Measurements from ENCODE around the gene SF3A1.
"Not testable (repeated sequence)": the region's sequence is repeated elsewhere in the genome, so short reads cannot be mapped to it uniquely, and the experiment has no call there.

SF3A1 gene

DNA sequence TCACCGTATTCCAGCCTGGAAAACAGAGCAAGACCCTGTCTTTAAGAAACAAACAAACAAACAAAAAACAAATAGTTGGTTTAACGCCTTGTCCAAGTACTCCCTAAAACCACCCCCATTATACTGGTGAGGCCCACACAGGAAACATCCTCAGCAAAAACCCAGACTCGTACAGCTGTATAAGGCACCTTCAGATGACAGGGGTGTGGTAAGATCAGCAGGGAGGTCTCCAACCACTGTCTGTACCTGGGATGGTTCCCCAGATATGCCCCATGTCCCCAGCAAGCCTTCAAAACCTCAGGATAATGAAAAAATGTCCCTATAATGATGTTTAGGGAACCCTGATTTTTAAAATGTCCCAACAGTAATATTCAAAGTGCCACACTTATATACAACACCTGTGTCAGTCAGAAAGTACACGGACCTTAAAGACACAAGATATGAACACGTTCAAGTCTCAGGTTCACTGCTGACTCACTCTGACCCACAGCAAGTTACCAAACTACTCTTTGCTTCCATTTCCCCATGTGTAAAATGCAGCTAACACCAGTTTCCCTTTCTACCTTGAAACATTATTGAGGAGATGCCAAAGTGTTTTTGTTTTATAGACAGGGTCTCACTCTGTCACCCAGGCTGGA is 9.3 kb downstream of the SF3A1 start:
- no peak for DNase-seq

DNA sequence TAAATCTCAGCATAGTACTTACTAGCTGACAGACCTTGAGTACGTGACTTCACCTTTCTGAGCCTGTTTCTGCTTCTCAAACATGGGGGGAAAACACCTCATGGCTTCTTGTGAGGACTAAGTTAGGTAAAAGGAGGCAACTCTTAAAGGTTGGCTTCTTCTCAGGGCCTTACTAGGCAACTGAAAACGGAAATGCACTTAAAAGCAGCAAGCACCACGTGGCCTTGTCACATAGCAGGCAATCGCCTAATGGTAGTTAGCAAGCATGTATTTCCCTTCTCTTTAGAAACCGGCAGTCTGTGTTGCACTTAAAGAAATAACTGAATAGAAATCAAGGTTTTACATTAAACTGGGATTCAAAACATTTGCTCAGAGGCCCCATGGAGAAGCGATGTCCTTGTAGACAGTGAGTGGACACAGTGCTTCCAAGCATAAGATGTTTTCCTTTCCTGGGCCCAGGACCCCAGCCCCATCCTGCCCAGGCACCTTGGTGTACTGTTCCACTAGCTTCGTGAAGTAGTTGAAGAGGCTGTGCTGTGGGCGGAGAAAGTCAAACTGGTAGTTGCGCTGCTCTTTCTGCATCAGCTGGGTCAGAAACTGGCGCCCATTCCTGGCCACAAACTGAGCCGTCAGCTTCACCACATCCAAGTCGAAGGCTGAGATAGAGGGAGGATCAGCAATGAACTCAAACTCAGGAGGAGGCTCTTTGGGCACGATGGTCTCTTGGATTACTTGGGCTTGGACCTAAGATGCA is 12.1 kb downstream of the SF3A1 start:
- no peak for DNase-seq

DNA sequence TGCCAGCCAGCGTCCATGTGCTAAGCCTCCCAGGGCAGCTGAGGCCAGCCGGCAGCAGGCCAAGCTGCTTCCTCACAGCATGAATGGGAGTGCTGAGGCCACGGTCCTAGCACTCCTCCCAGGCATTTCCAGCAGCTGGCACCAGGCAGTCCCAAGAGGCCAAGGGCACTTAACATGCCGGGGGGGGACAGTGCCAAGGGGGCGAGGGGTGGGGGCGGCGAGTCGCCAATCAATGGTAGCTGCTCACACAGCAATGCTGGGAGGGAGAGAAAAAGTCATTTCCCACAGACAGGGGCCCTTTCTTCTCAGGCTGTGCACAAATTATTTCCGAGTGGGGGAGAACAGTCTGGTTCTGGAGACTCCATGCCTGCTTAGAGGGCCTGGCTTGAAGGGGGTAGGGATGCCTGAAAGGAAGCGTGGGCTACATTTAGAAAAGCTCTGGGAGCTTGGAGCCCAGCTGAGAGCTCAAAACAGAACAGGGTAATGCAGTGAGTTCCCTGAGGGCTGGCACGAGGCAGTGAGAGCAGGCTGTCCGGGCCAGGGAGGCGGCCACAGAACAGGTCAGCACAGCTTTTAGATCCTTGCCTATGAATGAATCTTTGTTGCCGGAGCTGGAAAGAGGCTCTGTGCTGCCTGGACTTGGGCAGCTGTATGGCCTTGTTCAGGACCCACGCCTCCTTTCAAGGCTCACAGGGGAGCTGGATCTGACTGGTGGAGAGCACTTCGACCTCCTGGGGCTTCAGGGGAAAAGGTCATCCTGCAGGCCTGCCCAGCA is 15.6 kb downstream of the SF3A1 start:
- DNase-seq, result no peak

DNA sequence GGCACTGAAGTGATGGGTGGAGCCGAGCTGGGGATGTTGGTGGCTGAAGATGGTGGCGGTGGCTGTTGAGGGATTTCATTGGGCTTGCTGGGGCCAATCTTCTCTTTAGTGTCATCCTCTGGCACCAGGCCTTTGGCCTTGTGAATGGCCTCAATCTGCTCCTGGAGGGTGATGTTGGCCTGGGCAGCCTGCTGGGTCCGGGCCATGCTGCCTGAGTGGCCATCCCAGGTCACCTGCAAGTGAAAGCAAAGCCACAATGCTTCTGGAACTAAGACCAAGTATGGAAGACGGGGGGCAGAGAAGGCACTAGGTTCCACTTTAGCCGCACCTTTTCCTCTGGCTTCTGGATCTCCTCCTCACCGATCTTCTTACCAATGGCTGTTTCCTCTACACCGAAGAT is 17.9 kb downstream of the SF3A1 start:
- no peak for DNase-seq

DNA sequence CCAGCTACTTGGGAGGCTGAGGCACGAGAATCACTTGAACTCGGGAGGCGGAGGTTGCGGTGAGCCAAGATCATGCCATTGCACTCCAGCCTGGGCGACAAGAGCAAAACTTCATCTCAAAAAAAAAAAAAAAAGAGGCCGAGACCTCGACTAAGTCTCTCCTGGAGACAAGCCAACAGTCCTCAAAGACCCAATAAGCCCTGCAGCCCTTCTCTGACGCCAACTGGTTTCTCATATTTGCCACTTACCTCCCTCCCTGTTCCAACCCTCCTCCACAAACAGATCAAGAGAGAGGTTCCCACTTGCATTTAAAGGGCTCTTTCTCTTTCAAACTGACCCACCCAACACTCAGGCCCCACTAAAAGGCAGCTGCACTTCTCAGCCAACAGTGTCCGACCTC is 18.4 kb downstream of the SF3A1 start:
- DNase-seq, result not testable (repeated sequence)

DNA sequence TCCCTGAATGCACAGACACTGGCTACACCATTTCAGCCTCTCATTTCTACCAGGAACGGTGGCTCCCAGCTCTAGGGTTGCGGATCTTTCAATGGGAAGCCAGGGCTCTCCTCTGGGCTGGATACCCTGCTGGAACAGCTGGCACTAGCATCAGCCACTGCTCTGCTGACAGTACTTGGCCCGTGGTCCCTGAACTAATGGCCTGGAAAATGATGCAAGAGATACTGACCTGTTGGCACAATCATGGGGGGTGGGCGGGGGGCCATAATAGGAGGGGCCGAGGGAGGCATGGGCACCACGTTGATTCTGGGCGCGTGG is 19.3 kb downstream of the SF3A1 start:
- DNase-seq, result no peak

DNA sequence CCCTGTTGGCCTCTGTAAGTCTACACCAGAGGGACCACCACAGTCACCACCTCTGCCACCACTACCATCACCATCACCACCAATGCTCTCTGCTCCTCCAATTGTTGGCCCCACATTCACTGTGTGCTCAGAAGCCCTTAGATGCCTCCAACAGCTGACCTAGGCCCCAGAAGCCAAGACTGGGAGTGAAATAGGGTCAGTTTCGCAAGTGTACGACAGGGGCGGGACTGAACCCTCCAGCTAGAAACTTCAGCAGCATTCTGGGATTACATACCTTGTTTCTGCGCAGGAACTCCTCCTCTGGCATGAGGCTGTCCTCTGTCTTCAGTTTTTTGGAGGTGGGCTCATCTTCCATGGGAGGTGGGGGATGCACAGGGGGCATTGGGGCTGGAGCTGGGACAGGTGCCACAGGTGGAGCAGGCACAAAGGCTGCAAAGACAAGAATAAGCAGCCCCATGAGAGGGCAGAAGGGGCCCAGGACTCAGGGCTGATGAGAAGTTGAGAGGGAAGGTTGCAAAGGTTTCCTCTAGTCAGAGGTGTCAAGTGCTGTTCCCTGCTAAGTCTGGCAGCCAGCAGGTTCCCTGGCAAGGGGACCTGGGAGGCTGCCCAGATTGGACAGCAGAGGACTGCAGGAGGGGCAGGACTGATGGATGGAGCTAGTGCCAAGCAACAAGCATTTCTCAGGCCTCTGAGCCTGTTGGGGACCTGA is 19.8 kb downstream of the SF3A1 start:
- no peak for DNase-seq

DNA sequence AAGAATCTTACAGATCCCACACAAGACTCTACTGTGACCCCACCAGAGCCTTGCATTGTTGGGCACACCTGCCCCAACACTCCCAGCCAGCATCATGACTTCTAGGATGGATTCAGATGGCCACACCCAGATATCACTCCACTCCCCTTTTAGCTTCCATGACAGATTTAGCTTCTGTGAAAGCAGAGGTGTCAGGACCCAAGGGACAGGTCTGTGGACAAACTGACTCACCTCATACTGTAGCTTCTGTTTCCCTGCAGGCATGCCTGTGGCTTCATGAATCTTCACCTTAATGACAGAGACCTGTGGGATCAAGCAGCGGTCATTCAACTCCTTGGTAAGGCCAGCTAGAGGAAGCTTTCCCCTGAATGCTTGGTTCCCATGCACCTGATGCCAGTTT is 21.5 kb downstream of the SF3A1 start:
- DNase-seq, result no peak

DNA sequence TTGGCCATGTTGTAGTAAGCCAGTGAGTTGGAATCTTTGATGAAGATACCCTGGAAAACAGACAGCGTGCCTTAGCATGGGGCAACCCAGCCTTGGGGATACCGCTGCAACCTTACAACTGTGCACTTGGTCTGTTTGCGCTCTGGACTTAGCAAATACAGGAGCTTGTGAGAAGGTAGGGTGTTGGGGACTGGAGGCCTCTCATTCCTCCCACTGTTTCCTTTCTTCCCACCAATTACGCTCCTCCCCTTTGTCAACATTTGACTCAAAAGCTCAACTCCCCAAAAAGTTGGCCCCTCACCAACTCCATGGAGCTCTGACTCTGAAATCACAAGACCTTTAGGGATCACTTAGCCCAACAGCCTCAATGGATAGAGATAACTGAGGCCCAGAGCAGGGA is 22.0 kb downstream of the SF3A1 start:
- DNase-seq, result no peak

DNA sequence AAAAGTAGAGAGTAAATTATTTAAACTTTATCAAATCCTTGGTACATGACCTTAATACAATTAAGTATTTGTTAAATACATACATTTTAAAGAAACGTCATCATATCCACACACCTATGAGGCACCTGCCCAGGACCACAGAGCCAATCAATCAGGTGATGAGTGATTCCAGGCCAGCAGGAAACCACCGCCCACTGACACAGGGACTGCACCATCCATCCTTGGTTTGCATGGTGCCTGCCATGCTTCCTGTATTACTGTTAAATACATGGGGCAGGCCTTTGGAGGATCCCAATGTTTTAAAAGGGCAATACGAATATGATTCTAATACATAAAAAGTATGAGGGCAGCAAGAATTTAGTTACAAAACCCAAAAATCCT is 23.0 kb downstream of the SF3A1 start:
- DNase-seq, result no peak

DNA sequence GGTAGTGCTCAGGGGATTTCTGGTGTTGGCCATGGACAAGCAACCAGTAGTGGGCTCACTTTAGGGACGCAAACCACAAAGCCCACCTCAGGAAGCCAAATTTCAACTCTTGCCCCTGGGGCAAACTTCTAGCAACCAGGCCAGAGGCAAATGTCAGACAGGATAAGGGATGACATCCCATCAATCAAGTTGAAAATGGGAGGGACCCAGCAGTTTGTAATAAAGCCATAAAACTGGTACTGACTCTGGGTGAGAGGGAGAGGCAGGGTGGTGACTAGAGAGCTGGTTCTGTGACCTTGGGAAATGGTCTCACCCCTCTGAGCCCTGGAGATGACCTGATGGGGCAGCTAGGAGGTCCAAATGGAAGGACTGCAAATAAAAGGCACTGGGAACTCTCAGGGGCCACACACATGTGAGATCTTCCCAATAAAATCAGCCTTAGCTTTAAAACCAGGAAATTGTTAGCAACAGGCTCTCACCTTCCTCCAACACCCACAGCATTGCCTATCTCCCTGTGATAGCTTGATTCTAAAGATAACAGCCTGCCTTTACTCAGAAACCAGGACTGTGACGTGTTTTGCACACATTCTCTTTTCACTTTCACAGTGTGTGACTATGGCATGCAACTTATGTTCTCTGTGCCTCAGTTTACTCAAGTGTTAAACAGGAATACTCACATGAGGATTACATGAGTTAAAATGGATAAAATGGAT is 23.5 kb downstream of the SF3A1 start:
- no peak for DNase-seq

DNA sequence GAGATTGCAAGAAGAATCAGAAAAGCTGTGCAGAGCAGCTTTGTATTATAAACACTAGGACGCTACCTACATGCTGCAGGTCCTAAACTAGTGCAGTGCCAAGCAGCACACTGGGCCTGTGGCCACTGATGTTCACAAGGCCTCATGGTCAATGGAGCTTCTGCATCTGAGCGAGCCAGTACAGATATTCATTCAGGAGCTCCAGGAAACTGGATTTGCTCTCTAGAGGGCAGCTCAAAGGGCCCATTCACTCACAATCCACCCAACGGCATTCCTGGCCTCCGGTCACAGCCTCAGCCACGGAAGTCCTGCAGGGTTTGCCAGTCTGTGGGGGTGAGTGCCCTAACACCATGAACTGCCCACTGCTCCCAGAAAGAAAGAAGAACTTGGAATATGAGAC is 24.1 kb downstream of the SF3A1 start:
- DNase-seq, result no peak

DNA sequence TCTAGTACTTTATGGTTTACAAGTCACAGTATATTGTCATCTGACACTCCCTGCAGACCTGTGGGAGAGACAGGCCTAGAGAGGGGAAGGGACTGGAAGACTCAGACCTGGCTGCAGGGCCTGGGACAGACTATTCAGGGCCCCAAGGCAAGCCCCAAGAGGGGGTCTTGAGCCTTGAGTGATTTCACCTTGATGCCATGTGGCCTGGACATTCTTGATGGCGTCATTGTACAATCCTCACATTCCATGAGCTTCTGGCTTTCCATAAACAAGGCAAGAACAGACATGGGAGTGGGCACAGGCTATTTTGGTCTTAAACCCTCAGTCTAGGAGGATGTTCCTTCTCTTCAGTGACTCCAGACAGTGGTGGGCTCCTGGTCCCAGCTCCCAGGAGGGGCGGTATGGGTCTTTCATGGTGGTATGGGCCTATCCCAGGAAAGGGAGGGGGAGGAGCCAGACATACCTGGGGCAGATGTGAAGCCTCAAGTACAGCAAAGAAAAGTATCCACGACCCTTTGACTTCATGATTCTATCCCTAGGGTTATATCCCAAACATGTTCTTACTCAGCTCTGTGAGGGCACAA is 28.1 kb downstream of the SF3A1 start:
- DNase-seq, result no peak

DNA sequence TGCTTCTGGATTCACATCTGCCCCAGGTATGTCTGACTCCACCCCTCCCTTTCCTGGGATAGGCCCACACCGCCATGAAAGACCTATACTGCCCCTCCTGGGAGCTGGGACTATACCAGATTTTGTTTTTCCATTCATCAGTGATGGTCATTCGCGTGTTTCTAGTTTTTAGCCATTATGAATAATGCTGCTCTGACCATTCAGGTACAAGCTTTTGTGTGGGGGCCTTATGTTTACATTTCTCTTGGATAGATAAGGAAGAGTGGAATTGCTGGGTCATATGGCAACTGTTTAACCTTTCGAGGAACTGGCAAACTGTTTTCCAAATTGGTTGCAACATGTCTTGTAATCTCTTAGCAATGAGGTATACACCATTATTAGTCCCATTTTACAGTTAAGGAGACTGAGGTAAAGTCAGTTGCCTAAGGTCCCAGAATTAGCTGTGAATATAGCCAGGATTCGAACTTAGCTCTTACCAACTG is 28.8 kb downstream of the SF3A1 start:
- DNase-seq, result no peak

DNA sequence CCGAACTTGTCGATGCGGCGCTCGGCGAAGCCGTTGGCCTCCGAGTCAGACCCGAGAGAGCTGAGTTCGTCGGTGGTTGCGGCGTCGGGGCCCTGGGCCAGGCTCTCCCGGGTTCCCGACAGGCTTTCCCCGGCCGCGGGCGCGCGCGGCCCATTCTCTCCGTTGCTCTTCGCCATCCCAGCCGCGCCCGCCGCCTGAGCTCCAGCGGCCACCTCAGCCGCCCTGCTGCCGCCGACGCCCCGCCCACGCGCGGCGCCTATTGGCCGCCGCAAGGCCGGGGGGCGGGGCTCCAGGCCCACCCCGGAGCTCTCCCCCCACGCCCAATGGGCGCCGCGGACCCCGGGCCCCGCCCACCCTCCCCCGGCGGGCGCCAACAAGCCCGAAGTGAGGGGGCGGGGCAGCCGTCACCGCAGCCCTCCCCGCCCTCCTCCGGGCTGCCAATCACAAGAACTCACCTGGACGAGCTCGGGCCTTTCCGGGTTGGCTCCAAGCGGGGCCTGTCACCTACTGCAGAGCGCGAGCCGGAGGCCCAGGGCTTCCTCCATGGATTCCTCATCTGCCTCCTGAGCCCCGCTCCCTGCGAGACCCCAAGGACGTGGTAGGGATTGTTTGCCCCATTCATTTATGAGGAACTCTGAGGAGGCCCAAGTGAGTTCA is 29.9 kb downstream of the SF3A1 start, which contains the start of gene TBC1D10A:
Gene TBC1D10A (minus strand): TSS at position 236 of the 657 bp plus-strand sequence. CDS start 60 bp downstream, at position 176.
- DNase-seq, result peak; percentile 91

DNA sequence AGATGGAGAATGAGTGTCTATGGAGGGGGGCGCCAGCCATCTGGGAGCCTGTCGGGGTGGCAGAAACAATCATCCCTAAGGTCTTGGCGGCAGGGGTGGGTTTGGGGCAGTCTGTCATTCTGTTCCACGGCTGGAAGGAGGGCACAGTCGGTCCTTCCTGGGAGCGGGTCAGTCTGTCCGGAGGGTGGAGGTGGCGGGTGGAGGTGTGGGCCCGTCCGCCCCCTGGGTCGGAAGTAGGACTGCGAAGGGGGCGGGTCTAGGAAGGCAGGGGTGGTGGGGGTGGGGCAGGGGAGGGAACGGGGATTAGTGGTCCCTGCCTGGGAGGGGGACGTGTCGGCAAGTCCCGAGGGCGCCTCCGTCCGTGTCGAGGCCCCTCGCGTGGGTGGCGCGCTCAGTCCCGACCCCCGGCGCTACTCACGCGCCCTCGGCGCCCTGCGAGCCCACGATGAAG is 30.4 kb downstream of the SF3A1 start:
- DNase-seq, result peak; percentile 30

DNA sequence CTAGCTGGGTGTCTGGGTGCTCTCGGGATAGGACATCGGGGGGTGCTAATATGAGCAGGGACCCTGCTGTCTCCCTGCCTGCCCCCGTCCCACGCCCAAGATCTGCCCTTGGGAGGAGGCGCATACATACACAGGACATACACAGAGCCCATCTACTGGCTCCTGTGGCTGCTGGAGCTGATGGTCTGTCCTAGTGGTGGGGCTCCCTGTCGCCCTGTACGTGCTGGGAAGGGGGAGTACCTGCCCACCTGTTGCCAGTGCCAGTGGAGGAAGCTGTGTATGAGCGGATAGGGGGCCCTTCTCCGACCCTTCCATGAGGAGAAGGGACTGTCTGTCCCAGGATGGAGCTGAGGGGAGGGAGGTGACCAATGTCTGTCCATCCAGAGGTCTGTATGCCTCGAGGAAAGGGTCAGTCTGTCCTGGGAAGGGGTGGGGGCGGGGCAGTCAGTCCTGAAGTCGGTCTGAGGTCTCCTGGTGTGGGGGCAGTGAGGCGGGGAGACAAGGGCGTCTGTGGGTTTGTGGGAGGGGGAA is 30.9 kb downstream of the SF3A1 start:
- DNase-seq, result no peak

DNA sequence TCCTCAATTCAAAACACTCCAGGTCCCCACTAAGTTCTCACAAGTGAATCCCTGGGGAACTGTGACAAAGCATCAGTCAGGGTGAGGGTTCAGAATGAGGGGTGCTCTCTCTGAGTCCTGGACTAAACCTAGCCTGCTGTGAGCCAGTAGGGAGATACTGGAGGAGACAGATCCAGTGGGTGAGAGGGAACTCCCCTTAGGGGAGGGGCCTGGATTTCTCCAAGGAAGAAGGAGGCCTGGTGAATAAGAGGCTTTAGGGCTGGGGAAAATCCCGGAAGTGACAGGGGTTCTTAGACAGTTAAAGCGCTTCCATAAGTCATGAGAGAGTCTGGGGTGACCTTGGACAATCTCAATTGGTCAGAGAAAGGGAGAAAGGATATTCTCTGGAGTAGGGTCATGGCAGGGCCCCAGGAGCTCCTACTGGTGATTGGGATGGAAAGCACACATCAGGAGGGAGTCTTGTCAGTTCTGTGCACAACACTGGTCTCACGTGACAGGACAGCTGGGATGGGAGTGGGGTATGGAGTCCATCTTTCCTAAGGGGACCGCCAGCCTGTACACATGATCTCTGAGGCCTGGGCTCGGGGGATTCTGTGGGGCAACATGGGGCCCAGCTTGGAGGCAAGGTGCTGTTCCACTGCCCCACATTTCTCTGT is 31.5 kb downstream of the SF3A1 start:
- DNase-seq, result no peak

DNA sequence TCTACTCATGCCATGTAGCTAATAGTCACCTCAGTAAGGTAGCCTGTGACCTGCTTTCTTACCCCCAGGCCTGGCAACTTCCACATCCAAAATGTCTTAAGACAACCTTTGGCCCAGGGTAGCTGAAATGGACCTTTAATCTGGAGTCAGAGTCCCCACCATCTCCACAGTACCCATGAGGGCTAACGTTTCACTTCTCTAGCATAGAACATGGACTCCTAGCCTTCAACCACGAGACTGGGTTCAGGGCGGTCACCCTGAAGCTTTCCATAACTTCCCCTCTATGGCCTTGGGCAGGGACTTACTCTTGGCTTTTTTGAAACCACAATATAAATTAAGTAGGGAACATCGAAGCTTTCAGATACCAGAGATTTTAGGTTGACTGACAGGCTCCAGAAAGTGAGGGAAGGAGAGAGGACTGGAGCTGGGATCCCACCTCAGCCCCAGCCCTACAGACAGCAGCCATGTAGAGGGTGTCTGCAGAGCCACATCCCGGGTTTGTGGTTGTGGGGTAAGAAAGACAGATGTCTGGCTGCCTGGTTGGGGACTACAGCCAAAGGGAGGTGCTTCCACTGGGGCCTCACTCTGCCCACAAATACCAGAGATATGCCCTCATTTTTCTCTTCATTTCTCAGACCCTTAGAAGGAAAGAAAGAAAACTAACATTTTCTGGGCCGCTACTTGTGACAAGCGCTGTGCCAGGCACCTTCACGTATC is 32.5 kb downstream of the SF3A1 start:
- no peak for DNase-seq

DNA sequence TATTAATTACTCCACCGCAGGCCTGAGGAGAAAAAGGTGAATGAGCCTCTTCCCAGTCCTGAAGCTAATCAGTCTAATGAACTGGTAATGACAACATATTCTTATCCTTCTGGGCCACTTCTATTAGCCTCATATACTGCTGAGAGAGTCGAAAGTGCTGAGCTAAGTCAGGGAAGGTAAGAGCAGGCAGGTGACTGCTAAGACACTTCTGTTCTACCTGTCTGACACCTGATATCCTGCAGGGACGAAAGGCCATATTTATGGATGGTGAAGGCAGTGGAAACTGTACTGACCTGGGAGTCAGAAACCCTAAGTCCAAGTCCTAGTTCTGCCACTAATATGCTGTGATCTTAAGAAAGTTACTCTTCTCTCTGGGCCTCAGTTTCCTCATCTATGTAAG is 33.4 kb downstream of the SF3A1 start:
- no peak for DNase-seq
